Trophoblast cell (in vitro differentiated cells and primary cell): Measurements from ENCODE around the gene SMO.

Source experiments
- DNase-seq, 2 donors: peaks; one replicate each; pipeline ENCODE4 v3.0.0-alpha.2; 2016
- H2AFZ ChIP-seq: 2 replicates; pipeline ENCODE4 v1.6.1; 2013; ENCODE audit warnings: low read length, moderate library complexity, mild to moderate bottlenecking; ENCODE audit not compliant: insufficient read depth, poor library complexity
- H2AK5ac ChIP-seq: 2 replicates; pipeline ENCODE4 v1.6.1; 2013; ENCODE audit warnings: mild to moderate bottlenecking, low read length
- H2BK120ac ChIP-seq: 2 replicates; pipeline ENCODE4 v1.6.1; 2013; ENCODE audit warnings: low read length, mild to moderate bottlenecking, moderate library complexity; ENCODE audit not compliant: insufficient read depth, poor library complexity
- H2BK12ac ChIP-seq: 2 replicates; pipeline ENCODE4 v1.6.1; 2013; ENCODE audit warnings: mild to moderate bottlenecking, low read length, moderate library complexity
- H2BK5ac ChIP-seq: 2 replicates; pipeline ENCODE4 v1.6.1; 2013; ENCODE audit warnings: low read length, low read depth, moderate library complexity, mild to moderate bottlenecking; ENCODE audit not compliant: poor library complexity
- H3K14ac ChIP-seq: 2 replicates; pipeline ENCODE4 v1.6.1; 2013; ENCODE audit warnings: mild to moderate bottlenecking, low read length
- H3K18ac ChIP-seq: 2 replicates; pipeline ENCODE4 v1.6.1; 2013; ENCODE audit warnings: mild to moderate bottlenecking, low read length
- H3K23ac ChIP-seq: 2 replicates; pipeline ENCODE4 v1.6.1; 2013; ENCODE audit warnings: low read length
- H3K27ac ChIP-seq: 2 replicates; pipeline ENCODE4 v1.5.1; 2013; ENCODE audit warnings: low read depth, mild to moderate bottlenecking, inconsistent platforms, low read length, moderate library complexity
- H3K27me3 ChIP-seq: 2 replicates; pipeline ENCODE4 v1.6.1; 2013; ENCODE audit warnings: inconsistent platforms, mild to moderate bottlenecking, low read length, moderate library complexity; ENCODE audit not compliant: insufficient read depth
- H3K36me3 ChIP-seq, 2 experiments: 1 replicate in 1 of 2; 2 replicates in 1 of 2; pipeline ENCODE4 v1.6.1; 2013; ENCODE audit warnings: low read length in 2 of 2, mild to moderate bottlenecking in 2 of 2, moderate library complexity in 1 of 2; ENCODE audit not compliant: insufficient read depth in 2 of 2, control insufficient read depth in 1 of 2
- H3K4ac ChIP-seq: 2 replicates; pipeline ENCODE4 v1.6.1; 2013; ENCODE audit warnings: low read depth, mild to moderate bottlenecking, low read length, moderate library complexity
- H3K4me1 ChIP-seq, 2 experiments: 1 replicate in 1 of 2; 2 replicates in 1 of 2; pipeline ENCODE4 v1.6.1; 2013; ENCODE audit warnings: low read length in 2 of 2, mild to moderate bottlenecking in 2 of 2, moderate library complexity in 1 of 2; ENCODE audit not compliant: insufficient read depth in 2 of 2, control insufficient read depth in 1 of 2
- H3K4me2 ChIP-seq: 2 replicates; pipeline ENCODE4 v1.6.1; 2013; ENCODE audit warnings: inconsistent platforms, mild to moderate bottlenecking, low read length, moderate library complexity
- H3K4me3 ChIP-seq: 2 replicates; pipeline ENCODE4 v1.5.1; 2013; ENCODE audit warnings: mild to moderate bottlenecking, low read depth, low read length, inconsistent platforms
- H3K79me1 ChIP-seq: one replicate; pipeline ENCODE4 v1.6.1; 2013; ENCODE audit warnings: low read length
- H3K79me2 ChIP-seq: 2 replicates; pipeline ENCODE4 v1.6.1; 2013; ENCODE audit warnings: low read length, mild to moderate bottlenecking; ENCODE audit not compliant: control insufficient read depth, insufficient read depth, poor library complexity
- H3K9ac ChIP-seq: 2 replicates; pipeline ENCODE4 v1.6.1; 2013; ENCODE audit warnings: mild to moderate bottlenecking, low read length
- H3K9me3 ChIP-seq: 2 replicates; pipeline ENCODE4 v1.6.1; 2013; ENCODE audit warnings: low read depth, mild to moderate bottlenecking, control low read depth, inconsistent platforms, low read length; ENCODE audit not compliant: insufficient read depth
- H4K12ac ChIP-seq: 2 replicates; pipeline ENCODE4 v1.6.1; 2013; ENCODE audit warnings: low read depth, mild to moderate bottlenecking, low read length, moderate library complexity
- H4K8ac ChIP-seq: 2 replicates; pipeline ENCODE4 v1.6.1; 2013; ENCODE audit warnings: low read depth, mild to moderate bottlenecking, low read length, moderate library complexity
- H4K91ac ChIP-seq: one replicate; pipeline ENCODE4 v1.6.1; 2013; ENCODE audit warnings: low read depth, mild to moderate bottlenecking, low read length, moderate library complexity
- WGBS: extraction: QIAGEN DNeasy Blood & Tissue Kit; methylation state at CpG from one replicate; pipeline ENCODE4 v1.1.7; 2013; ENCODE audit warnings: missing lambda C conversion rate; ENCODE audit not compliant: insufficient read length, insufficient coverage; ENCODE audit errors: extremely low coverage; 5-methylcytosine and 5-hydroxymethylcytosine counted together

SMO gene

DNA sequence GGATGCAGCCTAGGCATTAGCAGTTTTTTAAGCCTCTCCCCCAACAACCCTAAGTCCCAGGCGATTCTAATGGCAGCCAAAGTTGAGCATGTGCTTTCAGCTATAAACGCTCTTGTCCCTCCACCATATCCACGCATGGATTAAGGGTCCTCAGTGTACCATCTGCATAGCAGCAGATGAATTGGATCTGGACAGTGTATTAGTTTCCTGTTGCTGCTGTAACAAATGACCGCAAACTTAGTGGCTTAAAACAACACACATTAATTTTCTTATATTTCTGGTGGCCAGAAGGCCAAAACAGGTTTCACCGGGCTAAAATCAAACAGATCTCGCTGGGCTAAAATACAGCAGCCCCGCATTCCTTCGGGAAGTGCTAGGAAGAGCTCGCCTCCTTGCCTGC, 30.8 kb upstream of the SMO start:
- Histone ChIP-seq H3K9ac (no peak overlapping the region), H3K9me3 (peaks cover 4% of the 10 kb centered on the region), H3K18ac (no peak overlapping the region), H3K14ac (no peak overlapping the region), H2BK120ac (no peak overlapping the region), H3K79me1 (no peaks in the 10 kb centered on the region), H2AK5ac (no peak overlapping the region), H3K79me2 (no peaks in the 10 kb centered on the region), H4K91ac (no peak overlapping the region), H3K4me3 (no peak overlapping the region), H3K27me3 (no peaks in the 10 kb centered on the region), H3K4me1 (no peaks in the 10 kb centered on the region), H3K36me3 (no peaks in the 10 kb centered on the region), H4K8ac (no peak overlapping the region), H4K12ac (no peak overlapping the region), H3K4ac (no peak overlapping the region), H3K23ac (no peak overlapping the region), H2BK5ac (no peak overlapping the region), H3K4me2 (no peak overlapping the region), H2AFZ (no peak overlapping the region), H3K27ac (no peak overlapping the region), H2BK12ac (no peak overlapping the region)
- no CpG with 5 or more reads among the region's 9 CpGs for WGBS
- DNase-seq: no peak

DNA sequence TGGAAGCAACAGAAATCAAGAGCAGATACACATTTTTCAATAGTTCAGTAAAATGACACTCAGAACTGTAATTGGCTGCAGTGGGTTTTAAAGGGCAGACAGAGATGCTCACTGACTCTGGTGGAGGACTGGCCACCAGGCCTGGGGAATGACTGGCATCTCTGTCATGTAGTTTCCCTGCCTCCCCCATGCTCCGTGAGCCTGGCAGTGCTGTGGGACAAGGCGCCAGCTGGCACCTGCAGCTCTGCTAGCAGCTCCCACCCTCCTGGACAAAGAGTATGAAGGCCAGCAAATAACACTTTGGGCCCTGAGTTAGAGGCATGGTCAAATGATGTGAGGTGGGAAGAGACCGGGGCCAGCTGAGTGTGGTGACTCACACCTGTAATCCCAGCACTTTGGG, 28.9 kb upstream of the SMO start:
- Histone ChIP-seq H3K14ac (no peak overlapping the region), H3K4me3 (no peak overlapping the region), H3K36me3 (no peaks in the 10 kb centered on the region), H2AK5ac (no peak overlapping the region), H3K18ac (no peak overlapping the region), H3K79me1 (no peaks in the 10 kb centered on the region), H2BK120ac (no peak overlapping the region), H2BK5ac (no peak overlapping the region), H3K27me3 (no peaks in the 10 kb centered on the region), H3K79me2 (no peaks in the 10 kb centered on the region), H3K4me2 (no peak overlapping the region), H3K9ac (no peak overlapping the region), H4K8ac (no peak overlapping the region), H3K27ac (no peak overlapping the region), H3K4ac (no peak overlapping the region), H2AFZ (no peak overlapping the region), H2BK12ac (no peak overlapping the region), H4K12ac (no peak overlapping the region), H3K23ac (no peak overlapping the region), H3K9me3 (peaks cover 4% of the 10 kb centered on the region), H4K91ac (no peak overlapping the region), H3K4me1 (no peaks in the 10 kb centered on the region)
- WGBS: no CpG with 5 or more reads among the region's 3 CpGs
- peak in 1 of 2 donors; percentile 8 for DNase-seq

DNA sequence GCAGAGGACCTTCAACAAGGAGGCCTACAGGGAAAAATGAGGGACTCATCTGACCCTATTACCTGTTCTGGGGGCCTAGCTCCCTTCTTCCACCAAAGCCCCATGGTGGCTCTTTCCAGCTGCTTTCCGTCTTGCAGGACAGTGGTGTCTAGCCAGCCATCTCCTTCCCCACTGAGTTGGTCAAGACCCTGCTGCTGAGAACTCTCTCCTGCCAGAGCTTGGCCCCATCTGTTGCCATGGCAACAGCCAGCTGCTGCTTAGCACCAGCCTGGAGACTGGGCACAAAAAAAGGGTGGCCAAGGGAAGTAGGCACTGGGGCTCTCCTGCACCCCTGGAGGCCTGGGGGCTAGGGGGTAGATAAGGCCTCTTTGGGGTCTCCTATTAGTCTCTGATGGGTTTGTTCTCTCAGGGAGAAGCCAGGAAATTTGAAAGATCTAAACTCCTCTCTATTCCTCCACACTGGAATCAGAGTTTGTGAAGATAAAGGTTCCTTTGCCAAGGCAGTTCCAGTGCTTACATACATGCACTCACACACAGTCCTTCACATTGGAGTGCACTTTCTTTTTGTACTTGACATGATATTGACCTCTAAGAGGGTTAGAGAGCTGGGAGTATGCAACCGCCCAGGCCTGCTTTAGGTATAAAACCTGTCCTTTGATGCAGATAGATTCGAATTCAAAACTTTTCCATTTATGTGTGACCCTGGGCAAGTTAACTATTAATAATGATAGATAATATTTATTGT, 28.1 kb upstream of the SMO start:
- no peak overlapping the region for H2BK120ac ChIP-seq
- H3K79me2 ChIP-seq: no peaks in the 10 kb centered on the region
- no CpG with 5 or more reads among the region's 3 CpGs for WGBS
- H2AFZ ChIP-seq: no peak overlapping the region
- no peaks in the 10 kb centered on the region for H3K27me3 ChIP-seq
- no peak for DNase-seq
- H3K4me2 ChIP-seq: no peak overlapping the region
- no peak overlapping the region for H2AK5ac ChIP-seq
- no peak overlapping the region for H2BK12ac ChIP-seq
- H3K4ac ChIP-seq: no peak overlapping the region
- no peaks in the 10 kb centered on the region for H3K36me3 ChIP-seq
- H3K23ac ChIP-seq: no peak overlapping the region
- no peak overlapping the region for H3K9ac ChIP-seq
- H3K4me1 ChIP-seq: no peaks in the 10 kb centered on the region
- peaks cover 4% of the 10 kb centered on the region for H3K9me3 ChIP-seq
- no peak overlapping the region for H4K91ac ChIP-seq
- H3K4me3 ChIP-seq: peak overlapping the region; percentile 1
- no peaks in the 10 kb centered on the region for H3K79me1 ChIP-seq
- H3K18ac ChIP-seq: no peak overlapping the region
- no peak overlapping the region for H4K12ac ChIP-seq
- H3K14ac ChIP-seq: no peak overlapping the region
- no peak overlapping the region for H3K27ac ChIP-seq
- H2BK5ac ChIP-seq: no peak overlapping the region
- H4K8ac ChIP-seq: no peak overlapping the region

DNA sequence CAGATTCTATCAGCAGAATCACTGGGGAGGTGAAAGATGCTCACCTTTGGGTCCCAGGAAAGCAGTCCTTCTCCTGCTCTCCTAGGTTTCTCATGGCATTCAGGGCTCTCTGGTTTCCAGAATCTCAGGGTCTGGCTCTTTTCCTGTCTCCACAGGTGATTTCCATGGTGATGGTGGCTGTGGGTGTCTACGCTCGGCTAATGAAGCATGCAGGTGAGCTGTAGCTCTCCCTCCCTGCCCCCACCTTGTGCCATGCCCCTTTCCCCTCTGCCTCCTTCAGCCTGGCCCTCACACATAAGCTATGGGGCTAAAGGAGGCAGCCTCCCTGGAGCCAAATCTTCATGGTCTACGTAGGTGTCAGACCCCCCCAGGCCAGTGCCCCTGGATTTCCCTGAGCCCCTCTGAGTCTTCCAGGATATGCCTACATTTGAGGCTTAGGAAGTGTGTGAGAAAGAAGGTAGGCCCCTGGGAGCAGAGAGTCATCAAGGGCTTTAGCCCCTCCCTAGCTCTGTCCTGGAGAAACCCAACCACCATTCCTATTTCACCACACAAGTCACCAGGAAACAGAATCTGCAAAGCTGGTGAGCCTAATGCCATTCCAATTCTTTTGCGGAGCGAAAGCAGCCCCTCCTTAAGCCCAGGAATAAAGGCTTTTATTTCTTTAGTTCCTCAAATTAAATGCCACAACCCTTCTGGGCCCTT, 26.8 kb upstream of the SMO start:
- no peak overlapping the region for H4K91ac ChIP-seq
- no peaks in the 10 kb centered on the region for H3K27me3 ChIP-seq
- H4K8ac ChIP-seq: no peak overlapping the region
- no CpG with 5 or more reads among the region's 5 CpGs for WGBS
- no peak overlapping the region for H2BK12ac ChIP-seq
- no peak overlapping the region for H4K12ac ChIP-seq
- H2BK120ac ChIP-seq: no peak overlapping the region
- H3K9me3 ChIP-seq: peaks cover 4% of the 10 kb centered on the region
- no peak overlapping the region for H3K4me2 ChIP-seq
- H3K27ac ChIP-seq: no peak overlapping the region
- no peak overlapping the region for H3K9ac ChIP-seq
- H3K4me1 ChIP-seq: no peaks in the 10 kb centered on the region
- no peak overlapping the region for H3K23ac ChIP-seq
- H2AK5ac ChIP-seq: no peak overlapping the region
- H3K36me3 ChIP-seq: no peaks in the 10 kb centered on the region
- no peak overlapping the region for H3K4ac ChIP-seq
- H3K14ac ChIP-seq: no peak overlapping the region
- no peak overlapping the region for H3K4me3 ChIP-seq
- no peak for DNase-seq
- no peak overlapping the region for H2AFZ ChIP-seq
- H3K79me1 ChIP-seq: no peaks in the 10 kb centered on the region
- H3K18ac ChIP-seq: no peak overlapping the region
- H2BK5ac ChIP-seq: no peak overlapping the region
- no peaks in the 10 kb centered on the region for H3K79me2 ChIP-seq
